Large intestine (tissue), 3 donors: Measurements from ENCODE around the gene MUL1. TPM values are rescaled to one million over a fixed set of nuclear protein-coding genes. Genes with fewer than 3 reads are reported as not detected.
"Not testable (repeated sequence)": the region's sequence is repeated elsewhere in the genome, so short reads cannot be mapped to it uniquely, and the experiment has no call there.

Experiments used
- DNase-seq, 2 donors: peaks; one replicate each; pipeline versions ENCODE4 v3.0.0 to v3.0.0-alpha.2; 2013
- H3K27ac ChIP-seq: one replicate; pipeline ENCODE4 v1.5.1; 2013; ENCODE audit warnings: low read length
- H3K27me3 ChIP-seq: 2 replicates; pipeline ENCODE4 v1.6.1; 2013; ENCODE audit warnings: low read length; ENCODE audit not compliant: control insufficient read depth, insufficient read depth
- H3K36me3 ChIP-seq: 2 replicates; pipeline ENCODE4 v1.6.1; 2013; ENCODE audit warnings: low read length; ENCODE audit not compliant: control insufficient read depth, insufficient read depth
- H3K4me1 ChIP-seq: one replicate; pipeline ENCODE4 v1.6.1; 2013; ENCODE audit warnings: low read length; ENCODE audit not compliant: control insufficient read depth, insufficient read depth
- H3K4me3 ChIP-seq: one replicate; pipeline ENCODE4 v1.5.1; 2013; ENCODE audit warnings: low read length
- H3K9me3 ChIP-seq: one replicate; pipeline ENCODE4 v1.6.1; 2013; ENCODE audit warnings: mild to moderate bottlenecking, low read depth, low read length, moderate library complexity; ENCODE audit not compliant: control insufficient read depth
- WGBS: methylation state at CpG from one replicate; pipeline ENCODE4 v1.1.5; 2013; ENCODE audit warnings: low lambda C conversion rate; ENCODE audit not compliant: insufficient coverage; 5-methylcytosine and 5-hydroxymethylcytosine counted together
- polyA plus RNA-seq: library from polyadenylated mRNA; unstranded; fragments of 120-200 nt; gene quantifications from one replicate; pipeline ENCODE4 v1.2.1, GENCODE V29; 2013

Gene MUL1
- polyA plus RNA-seq, 1 donor, result 22.9 TPM

GRCh38 chr1:20511518-20512428, 3.8 kb upstream of the MUL1 start:
- no peaks in the 10 kb centered on the region for H3K9me3 ChIP-seq
- peaks cover 5% of the 10 kb centered on the region for H3K27me3 ChIP-seq
- H3K27ac ChIP-seq, result no peak overlapping the region
- no peaks in the 10 kb centered on the region for H3K36me3 ChIP-seq
- peaks cover 8% of the 10 kb centered on the region for H3K4me1 ChIP-seq
- no peak overlapping the region for H3K4me3 ChIP-seq
- WGBS, result no CpG with 5 or more reads among the region's 6 CpGs
- no peak for DNase-seq

- Histone ChIP-seq H3K4me3 (peak overlapping the region; percentile 84), H3K27me3 (peaks cover 5% of the 10 kb centered on the region), H3K9me3 (no peaks in the 10 kb centered on the region), H3K36me3 (peaks cover 10% of the 10 kb centered on the region), H3K4me1 (peaks cover 9% of the 10 kb centered on the region), H3K27ac (no peak overlapping the region)
- 0% methylated on average over 1 of the region's 5 CpGs for WGBS
- DNase-seq, result no peak
Measured at GRCh38 chr1:20508411-20508771, 440 bp upstream of the MUL1 start.

- H3K4me3 ChIP-seq, result peak overlapping the region; percentile 84
- WGBS, result 60% methylated on average over 1 of the region's 5 CpGs
- H3K27ac ChIP-seq, result peak overlapping the region; percentile 26
- DNase-seq, result no peak
- H3K9me3 ChIP-seq, result no peaks in the 10 kb centered on the region
- peaks cover 5% of the 10 kb centered on the region for H3K27me3 ChIP-seq
- H3K4me1 ChIP-seq, result peaks cover 9% of the 10 kb centered on the region
- peaks cover 10% of the 10 kb centered on the region for H3K36me3 ChIP-seq
Measured at GRCh38 chr1:20507248-20507563, 745 bp downstream of the MUL1 start.

- H3K27me3 ChIP-seq, result no peaks in the 10 kb centered on the region
- H3K36me3 ChIP-seq, result peaks cover 27% of the 10 kb centered on the region
- no peak overlapping the region for H3K27ac ChIP-seq
- WGBS, result no CpG with 5 or more reads among the region's 1 CpG
- no peaks in the 10 kb centered on the region for H3K9me3 ChIP-seq
- peaks cover 9% of the 10 kb centered on the region for H3K4me1 ChIP-seq
- DNase-seq, result no peak
- H3K4me3 ChIP-seq, result no peak overlapping the region
Measured at GRCh38 chr1:20505488-20505887, 2.5 kb downstream of the MUL1 start.

GRCh38 chr1:20500716-20501115, 7.2 kb downstream of the MUL1 start:
- no peak overlapping the region for H3K4me3 ChIP-seq
- no peak overlapping the region for H3K27ac ChIP-seq
- DNase-seq, result no peak
- H3K4me1 ChIP-seq, result no peaks in the 10 kb centered on the region
- no CpG with 5 or more reads among the region's 17 CpGs for WGBS
- no peaks in the 10 kb centered on the region for H3K27me3 ChIP-seq
- no peaks in the 10 kb centered on the region for H3K9me3 ChIP-seq
- H3K36me3 ChIP-seq, result peaks cover 48% of the 10 kb centered on the region

- no peak for DNase-seq
- WGBS, result no CpG with 5 or more reads among the region's 14 CpGs
- H3K4me1 ChIP-seq, result no peaks in the 10 kb centered on the region
- H3K27ac ChIP-seq, result no peak overlapping the region
- peaks cover 42% of the 10 kb centered on the region for H3K36me3 ChIP-seq
- no peak overlapping the region for H3K4me3 ChIP-seq
- H3K9me3 ChIP-seq, result no peaks in the 10 kb centered on the region
- H3K27me3 ChIP-seq, result no peaks in the 10 kb centered on the region
Measured at GRCh38 chr1:20499718-20500117, 8.2 kb downstream of the MUL1 start.

- peaks cover 38% of the 10 kb centered on the region for H3K36me3 ChIP-seq
- WGBS, result no CpG with 5 or more reads among the region's 5 CpGs
- no peak overlapping the region for H3K4me3 ChIP-seq
- no peak overlapping the region for H3K27ac ChIP-seq
- no peaks in the 10 kb centered on the region for H3K27me3 ChIP-seq
- peaks cover 3% of the 10 kb centered on the region for H3K4me1 ChIP-seq
- no peak for DNase-seq
- H3K9me3 ChIP-seq, result no peaks in the 10 kb centered on the region
Measured at GRCh38 chr1:20499105-20499504, 8.8 kb downstream of the MUL1 start.

GRCh38 chr1:20498116-20498515, 9.8 kb downstream of the MUL1 start:
- H3K4me1 ChIP-seq, result peaks cover 5% of the 10 kb centered on the region
- no peak for DNase-seq
- no peak overlapping the region for H3K27ac ChIP-seq
- no CpG with 5 or more reads among the region's 7 CpGs for WGBS
- H3K27me3 ChIP-seq, result no peaks in the 10 kb centered on the region
- no peaks in the 10 kb centered on the region for H3K9me3 ChIP-seq
- no peak overlapping the region for H3K4me3 ChIP-seq
- H3K36me3 ChIP-seq, result peaks cover 38% of the 10 kb centered on the region

GRCh38 chr1:20497506-20497905, 10.4 kb downstream of the MUL1 start:
- Histone ChIP-seq H3K4me3 (no peak overlapping the region), H3K9me3 (no peaks in the 10 kb centered on the region), H3K27ac (no peak overlapping the region), H3K36me3 (peaks cover 38% of the 10 kb centered on the region), H3K27me3 (no peaks in the 10 kb centered on the region), H3K4me1 (peaks cover 5% of the 10 kb centered on the region)
- 40% methylated on average over 1 of the region's 6 CpGs for WGBS
- DNase-seq, result no peak

GRCh38 chr1:20496725-20497383, 11.1 kb downstream of the MUL1 start:
- not testable (repeated sequence) for DNase-seq, H3K4me3 ChIP-seq, H3K27ac ChIP-seq, H3K9me3 ChIP-seq, H3K4me1 ChIP-seq, H3K27me3 ChIP-seq
- H3K36me3 ChIP-seq, result peaks cover 34% of the 10 kb centered on the region
- no CpG with 5 or more reads among the region's 12 CpGs for WGBS
